Loucy (cell line): ENCODE measurements around the gene BRSK2.

ENCODE experiments used
- H2AFZ ChIP-seq: fragments of 200-600 bp; sonication (generic); 2 replicates; pipeline ENCODE4 v1.6.0; 2016; ENCODE audit warnings: antibody characterized with exemption, mild to moderate bottlenecking, low read length, moderate library complexity
- H3F3A ChIP-seq: fragments of 200-600 bp; 2 replicates; pipeline ENCODE4 v1.6.0; 2016; ENCODE audit warnings: antibody characterized with exemption, low read depth, mild to moderate bottlenecking
- H3K27me3 ChIP-seq: fragments of 200-600 bp; sonication (generic); 2 replicates; pipeline ENCODE4 v1.6.1; 2014; ENCODE audit warnings: low read length, mild to moderate bottlenecking; ENCODE audit not compliant: insufficient read depth, poor library complexity, severe bottlenecking
- H3K36me3 ChIP-seq: fragments of 200-600 bp; sonication (generic); 2 replicates; pipeline ENCODE4 v1.6.1; 2016; ENCODE audit warnings: low read length; ENCODE audit not compliant: insufficient read depth
- H3K4me1 ChIP-seq: fragments of 200-600 bp; sonication (generic); 2 replicates; pipeline ENCODE4 v1.5.1; 2014; ENCODE audit warnings: low read length, mild to moderate bottlenecking; ENCODE audit not compliant: insufficient read depth, poor library complexity, severe bottlenecking
- H3K4me2 ChIP-seq: fragments of 200-600 bp; sonication (generic); 2 replicates; pipeline ENCODE4 v1.6.0; 2014; ENCODE audit warnings: antibody characterized with exemption, low read length, low read depth, mild to moderate bottlenecking; ENCODE audit not compliant: poor library complexity, severe bottlenecking
- H3K4me3 ChIP-seq: fragments of 200-600 bp; sonication (generic); 2 replicates; pipeline ENCODE4 v1.5.1; 2014; ENCODE audit warnings: low read length, mild to moderate bottlenecking, mixed read lengths; ENCODE audit not compliant: poor library complexity, severe bottlenecking
- H3K79me2 ChIP-seq: fragments of 200-600 bp; sonication (generic); 2 replicates; pipeline ENCODE4 v1.6.1; 2014; ENCODE audit warnings: low read length; ENCODE audit not compliant: insufficient read depth
- H3K9ac ChIP-seq: fragments of 200-600 bp; sonication (generic); 2 replicates; pipeline ENCODE4 v1.6.0; 2014; ENCODE audit warnings: mild to moderate bottlenecking, low read depth, low read length, moderate library complexity; ENCODE audit not compliant: poor library complexity, severe bottlenecking
- H3K9me2 ChIP-seq: fragments of 200-600 bp; sonication (generic); replicated peaks from 2 replicates; pipeline ENCODE4 v1.6.1; 2016; ENCODE audit warnings: low read depth, low read length, mixed read lengths
- H3K9me3 ChIP-seq: fragments of 200-600 bp; sonication (generic); 2 replicates; pipeline ENCODE4 v1.6.1; 2014; ENCODE audit warnings: mild to moderate bottlenecking, antibody characterized with exemption, low read length, low read depth; ENCODE audit not compliant: insufficient read depth
- H4K20me1 ChIP-seq: fragments of 200-600 bp; sonication (generic); 2 replicates; pipeline ENCODE4 v1.6.0; 2014; ENCODE audit warnings: antibody characterized with exemption, low read length, mild to moderate bottlenecking; ENCODE audit not compliant: insufficient read depth, poor library complexity, severe bottlenecking
- EZH2phosphoT487 ChIP-seq: fragments of 200-600 bp; IDR thresholded peaks from 2 replicates; pipeline ENCODE4 v1.6.1; 2018; ENCODE audit warnings: antibody characterized with exemption, mild to moderate bottlenecking, moderate library complexity, borderline replicate concordance
- TF ChIP-seq, protein P1 (sequence below): fragments of 200-600 bp; sonication (generic); conservative IDR thresholded peaks from 2 replicates; pipeline ENCODE4 v1.5.1; 2014; ENCODE audit warnings: mild to moderate bottlenecking, antibody characterized with exemption, low read length

The BRSK2 gene

DNA sequence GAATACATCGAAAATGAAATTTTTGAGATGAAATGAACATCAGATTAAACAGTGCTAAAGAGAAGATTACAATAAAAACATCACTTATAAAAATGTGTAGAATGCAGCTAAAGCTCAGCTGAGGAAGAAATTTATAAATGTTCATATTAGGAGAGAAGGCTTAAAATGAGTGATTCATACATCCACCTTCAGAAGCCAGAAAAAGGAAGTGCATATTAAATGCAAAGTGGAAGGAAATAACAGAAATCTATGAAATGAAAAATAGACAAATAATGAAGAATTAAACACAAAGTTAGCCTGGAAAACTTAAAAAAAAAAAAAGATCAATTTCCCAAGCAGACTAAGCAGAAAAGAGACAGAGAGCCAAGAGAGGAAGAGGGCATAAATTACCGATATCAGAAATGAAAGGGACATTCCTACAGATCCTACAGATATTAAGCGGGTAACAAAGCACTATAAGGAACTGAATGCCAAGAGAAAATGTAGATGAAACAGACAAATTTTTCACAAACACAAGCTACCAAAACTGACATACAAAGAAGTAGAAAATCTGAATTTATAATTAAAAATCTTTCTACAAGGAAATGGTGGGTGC lies 104.0 kb downstream of the BRSK2 start:
- H3K4me2 ChIP-seq: no peak overlapping the region
- peaks cover 4% of the 10 kb centered on the region for H4K20me1 ChIP-seq

DNA sequence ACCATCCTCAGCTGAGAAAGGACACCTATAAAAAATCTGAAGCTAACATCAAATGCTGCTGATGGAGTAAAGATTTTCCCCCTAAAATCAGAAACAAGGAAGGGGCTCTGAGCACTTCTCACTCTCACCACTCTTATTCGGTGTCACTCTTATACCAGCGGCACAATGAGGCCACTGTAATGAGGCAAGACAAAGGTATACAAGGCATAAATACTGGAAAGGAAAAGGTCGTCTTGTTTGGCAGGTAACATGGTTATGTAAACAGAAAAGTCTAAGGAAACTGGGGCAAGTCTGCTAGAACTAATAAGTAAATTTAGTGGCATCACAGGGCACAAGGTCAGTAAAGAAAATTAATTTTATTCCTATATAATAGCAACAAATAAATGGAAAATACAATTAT lies 104.9 kb downstream of the BRSK2 start:
- Histone ChIP-seq H2AFZ (no peak overlapping the region), H3K36me3 (no peaks in the 10 kb centered on the region), H3K27me3 (no peaks in the 10 kb centered on the region), H3K4me2 (no peak overlapping the region), H4K20me1 (peaks cover 4% of the 10 kb centered on the region), H3K9ac (no peak overlapping the region), H3K4me3 (no peak overlapping the region), H3K79me2 (peaks cover 76% of the 10 kb centered on the region; the same call in 1 of the 2 replicates), H3K9me3 (no peaks in the 10 kb centered on the region), H3F3A (no peaks in the 10 kb centered on the region), H3K9me2 (no peaks in the 10 kb centered on the region), H3K4me1 (peaks cover 3% of the 10 kb centered on the region)
- no peak for TF ChIP-seq EZH2phosphoT487
- TF ChIP-seq, protein P1, sequence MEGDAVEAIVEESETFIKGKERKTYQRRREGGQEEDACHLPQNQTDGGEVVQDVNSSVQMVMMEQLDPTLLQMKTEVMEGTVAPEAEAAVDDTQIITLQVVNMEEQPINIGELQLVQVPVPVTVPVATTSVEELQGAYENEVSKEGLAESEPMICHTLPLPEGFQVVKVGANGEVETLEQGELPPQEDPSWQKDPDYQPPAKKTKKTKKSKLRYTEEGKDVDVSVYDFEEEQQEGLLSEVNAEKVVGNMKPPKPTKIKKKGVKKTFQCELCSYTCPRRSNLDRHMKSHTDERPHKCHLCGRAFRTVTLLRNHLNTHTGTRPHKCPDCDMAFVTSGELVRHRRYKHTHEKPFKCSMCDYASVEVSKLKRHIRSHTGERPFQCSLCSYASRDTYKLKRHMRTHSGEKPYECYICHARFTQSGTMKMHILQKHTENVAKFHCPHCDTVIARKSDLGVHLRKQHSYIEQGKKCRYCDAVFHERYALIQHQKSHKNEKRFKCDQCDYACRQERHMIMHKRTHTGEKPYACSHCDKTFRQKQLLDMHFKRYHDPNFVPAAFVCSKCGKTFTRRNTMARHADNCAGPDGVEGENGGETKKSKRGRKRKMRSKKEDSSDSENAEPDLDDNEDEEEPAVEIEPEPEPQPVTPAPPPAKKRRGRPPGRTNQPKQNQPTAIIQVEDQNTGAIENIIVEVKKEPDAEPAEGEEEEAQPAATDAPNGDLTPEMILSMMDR: no peak

More for the DNA sequence above, 104.0 kb downstream of the BRSK2 start:
- Histone ChIP-seq H2AFZ (no peak overlapping the region), H3K9me2 (no peaks in the 10 kb centered on the region), H3F3A (no peaks in the 10 kb centered on the region), H3K9me3 (no peaks in the 10 kb centered on the region), H3K79me2 (peaks cover 76% of the 10 kb centered on the region; the same call in 1 of the 2 replicates), H3K9ac (no peak overlapping the region), H3K4me1 (peaks cover 3% of the 10 kb centered on the region), H3K27me3 (no peaks in the 10 kb centered on the region), H3K36me3 (no peaks in the 10 kb centered on the region), H3K4me3 (no peak overlapping the region)
- no peak for TF ChIP-seq EZH2phosphoT487
- TF ChIP-seq, protein P1: no peak

DNA sequence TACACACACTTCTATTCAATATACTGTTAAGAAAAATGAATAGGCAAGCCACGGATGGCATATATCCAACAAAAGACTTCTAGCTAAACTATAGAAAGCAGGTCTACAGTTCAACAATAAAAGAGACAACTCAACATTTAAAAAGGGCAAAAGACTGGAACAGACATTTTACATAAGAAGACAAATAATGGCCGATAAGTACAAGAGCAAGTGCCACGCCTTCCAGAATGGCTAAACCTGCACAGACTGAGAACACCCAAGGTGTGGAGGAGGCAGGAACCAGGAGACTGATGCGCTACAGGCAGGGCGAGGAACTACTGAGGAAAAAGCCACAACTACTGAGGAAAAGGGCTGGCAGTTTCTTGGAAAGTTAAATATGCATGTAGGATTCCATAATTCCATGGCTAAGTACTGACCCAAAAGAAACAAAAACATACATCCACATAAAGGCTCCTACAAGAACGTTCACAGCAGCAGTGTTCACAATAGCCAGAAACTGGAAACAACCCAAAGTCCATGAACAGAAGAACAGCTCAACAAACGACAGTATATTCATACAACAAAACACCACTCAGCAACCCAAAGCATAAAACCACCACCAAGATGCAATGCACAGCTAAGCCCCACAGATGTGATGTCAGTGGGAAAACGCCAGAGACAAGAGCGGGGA lies 106.5 kb downstream of the BRSK2 start:
- H3K9me2 ChIP-seq: no peaks in the 10 kb centered on the region
- no peaks in the 10 kb centered on the region for H3K9me3 ChIP-seq
- H3K36me3 ChIP-seq: no peaks in the 10 kb centered on the region
- H3K4me3 ChIP-seq: no peak overlapping the region
- peaks cover 4% of the 10 kb centered on the region for H4K20me1 ChIP-seq
- H3K4me1 ChIP-seq: peaks cover 3% of the 10 kb centered on the region
- H3K9ac ChIP-seq: no peak overlapping the region
- H3F3A ChIP-seq: no peaks in the 10 kb centered on the region
- no peaks in the 10 kb centered on the region for H3K27me3 ChIP-seq
- peaks cover 70% of the 10 kb centered on the region; the same call in 1 of the 2 replicates for H3K79me2 ChIP-seq
- TF ChIP-seq, protein P1: no peak
- no peak for TF ChIP-seq EZH2phosphoT487
- no peak overlapping the region for H3K4me2 ChIP-seq
- no peak overlapping the region for H2AFZ ChIP-seq
